ENCODE data around the gene TLE2.

TLE2 gene

DNA sequence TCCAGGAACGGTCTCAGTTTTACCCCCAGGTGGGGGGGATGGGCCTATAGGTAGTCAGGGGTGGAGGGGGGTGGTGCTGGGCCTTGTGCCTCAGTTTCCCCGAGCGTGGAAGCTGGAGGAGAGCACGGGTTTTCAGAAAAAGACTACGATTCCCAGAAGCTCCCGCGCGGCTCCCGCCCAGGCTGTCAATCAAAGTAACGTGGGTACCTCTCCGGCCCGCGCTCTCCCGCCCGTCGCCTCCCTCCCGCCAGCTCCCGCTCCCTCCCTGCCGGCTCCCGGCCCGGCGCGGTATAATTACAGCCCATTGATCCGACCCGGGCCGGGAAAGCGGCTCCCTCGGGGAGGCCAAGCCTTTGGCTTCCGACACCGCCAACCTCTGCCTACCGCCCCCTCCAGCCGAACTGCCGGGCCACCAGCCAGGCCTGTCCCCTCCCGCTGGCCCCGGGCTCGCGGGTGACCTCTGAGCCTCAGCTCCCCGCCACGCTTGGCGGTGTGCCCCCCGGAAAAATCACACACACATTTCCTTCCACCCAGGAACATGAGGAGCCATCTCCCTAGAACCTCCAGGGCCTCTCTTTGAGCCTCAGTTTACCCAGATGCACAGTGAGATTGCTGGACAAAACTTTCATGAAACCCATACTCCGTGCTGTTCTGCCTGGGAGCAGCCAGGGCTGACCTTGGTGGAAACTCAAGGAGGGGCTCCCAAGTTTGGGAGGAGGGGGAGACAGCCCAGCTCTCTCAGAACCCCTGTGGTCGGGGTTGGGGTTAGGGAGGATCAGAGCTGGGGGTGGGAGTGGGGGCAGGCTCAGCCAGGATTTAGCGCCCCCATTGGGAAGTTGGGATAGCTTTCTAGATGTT lies 7.3 kb upstream of the TLE2 start:
- peak; percentile 73 for DNase-seq

DNA sequence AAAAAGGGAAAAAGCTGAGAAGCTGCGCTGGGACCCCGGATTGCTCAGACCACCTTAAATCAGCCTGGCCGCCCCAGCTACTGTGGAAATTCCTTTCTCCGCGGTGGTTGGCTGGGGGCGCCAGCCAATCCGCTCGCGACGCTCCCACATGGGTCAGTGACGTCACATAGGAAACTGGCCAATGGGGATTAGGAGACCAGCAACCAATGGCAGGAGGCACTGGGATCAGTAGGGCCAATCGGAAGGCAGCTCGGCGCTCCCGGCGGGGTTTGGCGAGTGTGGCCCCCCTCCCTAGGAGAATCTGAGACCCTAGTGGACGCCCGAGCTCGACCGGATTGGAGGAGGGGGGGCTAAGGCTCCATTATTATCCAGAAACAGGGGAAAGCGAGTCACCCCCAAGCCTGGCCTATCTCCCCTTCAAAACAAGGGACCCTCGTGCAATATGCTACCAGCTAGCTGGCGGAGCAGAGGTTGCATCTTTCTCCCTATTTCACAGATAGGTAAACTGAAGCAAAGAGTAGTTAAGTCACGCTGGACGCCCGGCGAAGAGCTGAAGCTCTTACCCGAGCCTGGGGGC lies 6.5 kb upstream of the TLE2 start:
- peak; percentile 94 for DNase-seq

DNA sequence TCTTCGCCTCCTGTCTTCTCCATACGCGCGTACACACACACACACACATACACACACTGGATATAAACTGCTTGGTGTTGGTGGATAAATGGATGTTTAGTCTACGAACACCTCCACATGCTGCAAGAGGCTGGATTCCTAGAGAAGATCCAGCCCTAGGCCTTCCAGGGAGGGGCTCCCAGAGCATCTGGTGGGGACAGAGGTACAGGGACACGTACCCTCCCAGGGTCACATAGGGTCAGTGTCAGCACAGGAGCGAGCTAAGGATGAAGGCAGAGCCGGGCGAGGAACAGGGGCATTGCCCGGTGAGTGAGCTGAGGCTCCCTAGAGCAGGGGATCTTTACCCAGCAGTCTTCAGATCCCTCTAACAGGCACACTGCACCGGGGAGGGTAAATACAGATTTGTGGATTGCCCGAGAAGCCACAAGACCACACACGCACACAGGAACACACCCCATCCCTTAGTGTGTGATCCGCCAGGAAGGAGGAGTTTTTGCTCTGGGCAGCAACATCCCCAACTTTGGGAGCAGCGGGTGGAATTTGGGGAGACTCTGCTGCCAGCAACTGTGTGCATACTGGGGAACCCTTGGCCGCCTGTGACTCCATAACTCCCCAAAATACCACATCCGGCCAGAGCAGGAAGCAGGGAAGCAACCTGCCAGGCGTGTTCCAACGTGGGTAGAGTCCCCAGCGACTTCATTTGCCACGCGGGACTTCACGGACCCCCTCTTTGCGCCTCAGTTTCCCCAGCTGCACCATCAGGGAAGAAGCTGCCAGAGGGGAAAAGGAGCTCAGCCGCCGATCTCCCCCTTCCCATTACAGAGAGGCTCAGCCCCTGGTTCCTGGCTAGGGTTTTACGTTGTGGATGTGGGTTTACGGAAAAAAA lies 5.8 kb upstream of the TLE2 start:
- DNase-seq, result no peak

DNA sequence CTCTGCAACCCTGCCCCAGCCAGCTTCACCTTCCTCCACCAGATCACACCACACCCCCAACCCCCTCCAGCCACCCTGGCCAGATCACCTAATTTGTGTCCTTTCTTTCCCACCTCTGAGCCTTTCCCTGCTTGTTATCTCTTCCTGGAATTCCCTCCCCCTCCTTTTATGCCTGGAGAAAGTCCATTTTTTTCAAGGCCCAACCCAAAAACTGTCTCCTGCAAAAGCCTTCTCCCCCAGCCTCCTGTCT lies 5.3 kb upstream of the TLE2 start:
- DNase-seq, result no peak

DNA sequence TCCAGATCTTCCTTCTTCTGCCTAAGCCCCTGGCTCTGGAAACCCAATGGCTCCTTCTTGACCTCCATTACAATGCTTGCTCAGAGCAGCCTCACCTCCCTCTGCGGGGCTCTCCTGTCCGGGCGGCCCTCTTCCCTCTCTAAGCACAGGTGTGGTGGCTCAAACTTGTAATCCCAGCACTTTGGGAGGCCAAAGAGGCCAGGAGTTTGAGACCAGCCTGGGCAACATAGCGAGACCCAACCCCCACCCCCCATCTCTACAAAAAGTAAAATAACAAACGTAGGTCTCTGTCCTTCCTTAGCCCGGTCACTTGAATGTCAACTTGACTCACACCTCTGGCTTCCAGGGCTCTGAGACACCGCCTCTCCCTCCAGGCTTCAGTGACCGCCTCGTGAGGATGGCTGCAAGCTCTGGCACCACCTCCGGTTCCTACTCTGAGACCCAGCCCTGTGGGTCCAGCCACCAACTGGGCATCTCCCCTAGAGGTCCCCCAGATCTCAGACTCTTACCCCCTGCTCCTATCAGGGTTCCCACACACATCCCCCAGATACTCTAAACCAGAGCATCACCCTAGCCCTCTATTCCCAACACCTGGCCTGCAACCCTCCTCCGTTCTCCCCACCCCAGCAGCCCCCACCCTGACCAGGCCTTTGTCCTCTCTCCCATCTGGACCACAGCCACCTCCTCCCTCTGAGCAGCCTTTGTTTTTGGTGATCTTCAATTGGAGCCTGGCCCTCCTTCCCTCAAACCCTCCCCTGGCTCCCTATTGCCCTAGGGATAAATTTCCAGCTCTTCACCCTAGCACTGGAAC lies 4.7 kb upstream of the TLE2 start:
- DNase-seq, result no peak

DNA sequence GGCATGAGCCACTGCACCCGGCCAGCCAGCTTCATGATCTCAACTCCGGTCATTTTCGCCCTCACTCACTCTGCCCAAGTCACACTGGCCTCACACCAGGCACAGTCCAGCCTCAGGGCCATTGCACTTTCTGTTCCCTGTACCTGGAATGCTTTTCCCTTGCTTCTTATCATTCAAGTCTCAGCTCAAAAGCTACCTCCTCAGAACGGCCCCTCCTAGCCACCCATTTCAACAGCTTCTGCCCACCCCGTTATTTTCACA lies 2.5 kb upstream of the TLE2 start:
- no peak for DNase-seq

DNA sequence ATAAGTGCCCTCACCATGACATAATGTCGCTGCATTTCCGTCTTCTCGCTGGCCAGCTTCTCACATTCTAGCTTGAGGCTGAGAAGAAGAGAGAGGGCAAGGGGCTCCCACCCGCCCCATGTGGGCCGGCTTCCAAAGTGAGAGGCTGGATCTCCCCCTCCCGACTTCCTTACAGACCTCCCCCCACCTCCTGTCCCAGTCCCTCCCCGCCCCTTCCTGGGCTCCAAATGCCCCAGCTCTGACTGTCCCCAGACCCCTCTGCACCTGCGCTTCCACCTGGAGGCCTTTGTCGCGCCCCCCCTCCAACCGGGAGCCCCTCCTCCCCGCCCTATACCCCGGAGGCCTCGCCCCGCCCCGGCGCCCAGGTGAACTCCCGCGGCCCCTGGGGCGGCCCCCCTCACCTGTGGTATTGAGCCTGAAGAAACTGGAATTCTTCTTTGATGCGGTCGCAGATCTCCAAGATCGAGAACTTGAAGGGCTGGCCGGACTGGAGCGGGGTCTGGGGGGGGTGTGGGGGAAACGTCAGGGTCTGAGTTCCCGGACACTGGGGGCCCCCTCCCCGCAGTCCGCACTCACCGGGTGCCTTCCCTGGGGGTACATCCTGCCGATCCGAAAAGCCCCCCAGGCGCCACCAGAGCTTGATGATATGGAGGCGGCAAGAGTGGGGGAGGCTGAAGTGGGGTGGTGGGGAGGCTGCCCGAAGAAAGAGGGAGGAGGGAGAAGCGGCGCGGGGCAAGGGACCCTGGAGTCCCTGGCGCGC lies 595 bp downstream of the TLE2 start:
- no peak for DNase-seq

DNA sequence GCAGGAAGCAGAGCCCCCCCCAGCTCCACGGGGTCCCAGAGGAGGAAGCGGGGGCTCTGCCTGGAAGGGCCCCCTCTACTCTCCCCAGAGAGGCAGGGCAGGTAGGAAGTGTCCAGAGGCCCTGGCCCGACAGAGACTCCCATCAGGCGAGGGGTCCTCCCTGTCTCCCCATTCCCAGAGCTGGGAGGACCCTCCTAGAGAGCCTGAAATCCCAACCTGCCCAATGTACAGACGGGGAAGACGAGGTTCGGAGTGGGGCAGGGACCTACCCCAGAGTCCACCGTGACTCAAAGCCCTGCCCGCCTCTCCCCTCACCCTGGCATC lies 1.1 kb downstream of the TLE2 start:
- no peak for DNase-seq

DNA sequence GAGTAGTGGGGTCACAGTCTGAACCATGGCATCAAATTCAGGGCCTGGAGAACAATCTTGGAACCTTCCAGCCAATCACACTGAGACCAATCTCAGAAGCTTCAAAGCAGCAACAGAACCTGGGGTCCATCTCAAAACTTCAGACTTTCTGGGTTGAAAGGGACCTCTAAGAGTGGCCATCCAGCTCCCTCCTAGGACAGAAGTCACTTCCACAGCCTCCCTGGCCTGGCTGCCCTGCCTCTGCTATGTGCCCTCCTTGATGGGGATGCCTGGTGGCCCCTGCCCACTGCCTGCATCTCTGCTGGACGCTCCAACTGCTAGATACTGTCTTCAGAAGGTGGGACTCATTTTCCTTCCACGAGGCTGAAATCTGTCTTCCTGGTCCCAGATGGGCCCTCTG lies 1.8 kb downstream of the TLE2 start:
- DNase-seq, result no peak

DNA sequence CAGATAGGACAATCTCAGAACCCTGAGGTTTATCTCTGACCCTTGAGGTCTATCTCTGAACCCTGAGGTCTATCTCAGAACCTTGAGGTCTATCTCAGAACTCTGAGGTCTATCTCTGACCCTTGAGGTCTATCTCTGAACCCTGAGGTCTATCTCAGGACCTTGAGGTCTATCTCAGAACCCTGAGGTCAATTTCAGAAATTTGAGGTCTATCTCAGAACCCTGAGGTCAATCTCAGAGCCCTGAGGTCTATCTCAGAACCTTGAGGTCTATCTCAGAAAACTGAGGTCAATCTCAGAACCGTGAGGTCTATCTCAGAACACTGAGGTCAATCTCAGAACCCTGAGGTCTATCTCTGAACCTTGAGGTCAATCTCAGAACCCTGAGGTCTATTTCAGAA lies 2.3 kb downstream of the TLE2 start:
- DNase-seq, result no peak

DNA sequence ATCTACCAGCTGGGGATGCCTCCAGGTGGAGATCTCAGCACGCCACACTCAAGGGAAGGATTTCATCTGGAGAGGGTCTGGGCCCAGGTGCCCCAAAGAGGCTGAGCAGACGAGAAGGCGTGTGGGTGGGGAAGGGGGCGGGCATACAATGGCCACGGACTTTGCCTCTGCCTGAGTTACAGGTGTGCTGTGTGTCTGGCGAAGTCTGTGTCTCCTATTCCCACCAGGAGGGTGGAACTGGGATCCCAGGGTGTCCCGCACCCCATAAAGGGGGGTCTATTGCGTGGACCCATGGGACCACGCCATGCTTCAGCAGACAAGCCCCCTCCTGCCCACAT lies 3.6 kb downstream of the TLE2 start:
- DNase-seq, result no peak

DNA sequence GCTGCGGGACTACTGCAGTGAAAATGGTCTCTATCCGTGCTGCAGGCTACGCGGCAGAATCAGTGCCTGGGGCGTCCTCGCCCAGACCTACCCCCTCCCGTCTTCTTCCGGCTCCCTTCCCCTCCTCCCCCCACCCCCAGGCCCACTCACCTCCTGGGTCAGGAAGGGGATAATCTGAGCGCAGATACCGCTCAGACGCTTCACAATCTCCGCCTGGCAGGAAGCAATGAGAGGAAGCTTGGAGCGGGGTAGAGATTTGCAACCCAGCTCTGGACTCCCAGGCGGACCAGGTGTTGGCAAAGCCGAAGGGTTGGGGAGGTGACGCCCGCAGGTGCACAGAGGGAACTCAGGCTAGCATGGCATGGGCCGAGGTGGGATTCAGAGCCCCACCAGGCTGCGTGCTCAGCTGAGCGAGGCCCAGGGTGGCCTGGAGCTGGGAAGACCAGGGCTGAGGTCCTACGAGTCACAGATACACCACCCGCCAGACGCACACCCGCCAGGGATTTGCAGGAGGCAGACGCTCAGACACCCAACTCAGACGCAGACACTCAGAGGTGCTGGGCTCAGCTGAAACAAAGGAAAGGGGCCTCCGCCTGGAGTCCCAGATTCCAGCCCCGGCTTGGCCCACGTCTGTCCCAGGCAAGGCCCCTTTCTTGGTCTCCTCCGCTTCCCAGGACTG lies 4.1 kb downstream of the TLE2 start:
- no peak for DNase-seq

DNA sequence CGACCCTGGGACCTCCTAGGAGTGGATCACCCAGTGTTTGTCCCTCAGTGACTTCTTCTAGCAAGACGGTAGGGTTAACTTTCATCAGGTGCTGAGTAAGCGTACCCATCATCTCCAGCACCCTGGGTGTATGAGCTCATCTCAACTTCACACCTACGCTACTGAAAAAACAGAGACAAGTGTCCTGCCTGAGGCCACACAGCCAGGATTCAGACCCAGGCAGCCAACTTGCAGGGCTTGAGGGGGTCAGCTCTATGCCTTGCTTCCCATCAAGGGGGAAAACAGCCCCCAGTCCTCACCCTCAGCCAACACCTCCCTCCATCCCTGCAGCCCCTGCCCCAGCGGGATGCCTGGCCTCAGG lies 4.6 kb downstream of the TLE2 start:
- no peak for DNase-seq

DNA sequence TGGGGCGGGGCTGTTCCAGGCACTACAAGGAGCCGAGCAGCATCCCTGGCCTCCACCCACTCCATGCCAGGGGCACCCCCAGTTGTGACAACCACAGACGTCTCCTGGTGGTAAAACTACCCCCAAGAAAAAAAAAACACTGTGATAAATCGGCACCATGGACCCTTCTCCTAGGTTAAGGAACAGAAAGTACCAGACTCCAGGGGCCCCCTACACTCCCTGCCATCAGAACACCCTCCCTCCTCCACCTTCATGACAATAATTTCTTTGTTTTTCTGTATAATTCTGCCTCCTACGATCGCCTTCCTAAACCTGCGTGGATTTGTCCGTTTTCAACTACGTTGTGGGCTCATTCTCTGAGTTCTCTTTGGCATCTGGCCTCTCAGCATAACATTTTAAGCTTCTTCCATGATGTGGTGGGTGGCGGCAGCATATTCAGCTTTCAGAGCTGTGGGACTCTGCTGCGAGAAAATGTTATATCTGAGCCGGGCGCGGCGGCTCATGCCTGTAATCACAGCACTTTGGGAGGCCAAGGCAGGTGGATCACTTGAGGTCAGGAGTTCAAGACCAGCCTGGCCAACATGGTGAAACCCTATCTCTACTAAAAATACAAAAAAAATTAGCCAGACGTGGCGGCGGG lies 8.6 kb downstream of the TLE2 start:
- DNase-seq, result no peak

DNA sequence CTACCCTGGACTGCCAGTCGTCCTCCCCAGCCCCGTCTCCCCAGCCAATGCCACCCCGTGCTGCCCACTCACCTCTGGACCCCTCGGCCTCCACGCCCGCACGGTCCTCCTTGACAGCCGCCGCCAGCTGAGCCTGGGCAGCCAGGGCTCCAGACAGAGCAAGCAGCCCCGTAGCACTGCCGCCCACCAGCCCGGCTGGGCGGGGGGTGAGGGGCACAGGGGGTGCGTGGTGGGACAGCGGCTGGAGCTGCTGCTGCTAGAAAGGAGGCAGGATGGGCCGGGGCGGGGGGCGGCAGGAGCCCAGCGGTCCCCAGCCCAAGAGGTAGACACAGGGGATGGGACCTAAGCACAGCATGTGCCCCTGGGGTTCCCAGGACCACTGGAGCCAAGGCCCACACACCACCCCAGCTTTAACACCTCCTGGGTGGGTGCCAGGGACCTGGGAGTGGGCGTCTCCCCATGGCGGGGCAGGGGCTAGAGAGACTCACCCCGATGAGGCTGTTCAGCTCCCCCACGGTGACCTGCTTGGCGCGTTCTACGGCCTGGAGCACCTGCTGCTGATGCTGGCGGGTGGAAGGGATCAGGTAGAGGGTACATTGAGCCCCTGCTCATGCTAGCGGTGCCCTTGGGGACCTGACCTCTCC lies 9.7 kb downstream of the TLE2 start:
- DNase-seq, result no peak

DNA sequence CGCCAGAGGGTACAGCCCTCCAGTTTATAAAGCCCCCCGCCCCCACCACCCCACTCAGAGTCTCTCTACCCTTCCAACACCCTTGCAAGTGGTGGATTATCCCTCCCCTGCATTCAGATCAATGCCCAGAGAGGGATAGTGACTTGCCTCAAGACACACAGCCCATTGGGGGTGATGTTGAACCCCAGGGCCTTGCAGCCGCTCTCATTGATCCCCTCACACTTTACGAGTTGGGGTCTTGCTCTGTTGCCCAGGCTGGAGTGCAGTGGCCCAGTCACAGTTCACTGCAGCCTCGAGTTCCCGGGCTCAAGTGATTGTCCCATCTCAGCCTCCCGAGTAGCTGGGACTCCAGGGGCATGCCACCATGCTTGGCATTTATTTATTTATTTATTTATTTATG lies 11.2 kb downstream of the TLE2 start:
- no peak for DNase-seq

DNA sequence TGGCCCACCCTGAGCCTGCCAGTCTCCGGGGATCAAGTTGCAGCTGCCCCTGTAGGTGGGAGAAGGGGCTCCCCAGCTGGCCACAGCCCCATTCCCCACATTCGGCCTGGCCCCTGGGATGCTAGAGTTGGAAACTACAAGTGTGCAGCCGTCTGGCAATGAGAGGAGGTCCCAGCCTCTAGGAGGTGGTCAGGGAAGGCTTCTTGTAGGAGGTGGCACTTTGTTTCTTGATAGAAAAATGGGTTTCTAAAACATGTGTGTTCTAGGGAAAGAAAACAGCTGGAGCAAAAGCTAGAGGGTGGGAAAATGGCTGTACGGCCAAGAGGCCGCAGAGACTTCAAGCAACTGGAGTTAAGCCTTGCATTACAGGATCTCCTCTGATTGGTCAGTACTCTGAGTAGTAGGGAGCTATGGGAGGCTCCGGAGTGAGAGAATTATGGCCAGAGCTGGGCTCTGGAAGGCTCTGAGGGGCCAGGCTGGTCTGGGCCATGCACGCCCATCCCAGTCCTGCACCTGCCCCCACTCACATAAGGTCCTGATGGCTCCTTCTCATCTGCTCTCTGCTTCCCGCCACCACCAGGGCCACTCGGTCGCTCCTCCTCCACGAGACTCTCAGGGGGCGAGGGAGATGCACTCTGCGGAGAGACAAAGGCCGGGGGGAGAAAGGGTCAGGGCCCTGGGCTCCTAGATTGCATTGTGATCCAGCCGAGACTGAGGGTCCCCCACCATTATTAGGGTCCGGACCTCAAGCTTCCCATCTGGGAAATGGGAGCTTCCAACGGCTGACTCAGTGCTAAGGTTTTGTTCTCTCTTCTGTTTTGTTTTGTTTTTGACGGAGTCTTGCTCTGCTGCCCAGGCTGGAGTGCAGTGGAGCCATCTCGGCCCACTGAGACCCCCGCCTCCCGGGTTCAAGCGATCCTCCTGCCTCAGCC lies 13.7 kb downstream of the TLE2 start:
- no peak for DNase-seq

DNA sequence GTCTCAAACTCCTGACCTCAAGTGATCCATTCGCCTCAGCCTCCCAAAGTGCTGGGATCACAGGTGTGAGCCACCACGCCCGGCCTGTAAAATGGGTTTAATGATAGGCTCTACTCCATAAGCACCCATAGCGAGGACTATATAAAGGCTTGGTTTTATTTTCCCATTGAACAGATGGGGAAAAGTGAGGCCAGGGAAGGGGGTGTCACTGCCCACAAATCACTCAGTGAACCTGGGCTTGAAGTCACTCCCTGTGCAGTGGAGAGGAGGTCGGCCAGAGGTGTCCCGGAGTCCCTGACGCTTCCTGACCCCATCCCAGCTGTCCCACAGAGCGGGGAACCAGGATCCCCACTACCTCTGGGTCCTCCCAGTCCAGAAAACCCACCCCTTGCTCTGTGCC lies 14.9 kb downstream of the TLE2 start:
- no peak for DNase-seq

DNA sequence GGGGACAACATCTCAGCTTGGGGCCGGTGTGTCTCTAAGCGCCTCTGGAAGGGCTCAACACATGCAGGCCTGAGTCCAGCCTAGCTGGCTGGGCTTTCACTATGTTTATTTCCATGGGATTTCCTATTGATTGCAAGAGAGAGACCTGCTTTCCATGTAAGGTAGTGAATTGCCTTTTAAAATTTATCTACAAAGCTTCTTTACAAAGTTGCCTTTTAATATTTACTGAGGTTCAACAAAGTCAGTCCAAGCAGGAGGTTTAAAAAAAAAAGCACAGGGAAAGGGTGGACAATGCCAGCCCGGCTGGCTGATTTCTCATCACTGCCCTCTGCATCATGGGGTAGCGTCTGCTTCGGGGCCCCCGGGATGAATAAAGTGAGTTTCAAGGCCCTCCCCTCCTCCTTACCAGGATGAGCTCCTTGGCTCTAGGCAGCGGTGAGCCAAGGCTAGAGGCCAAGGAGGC lies 15.8 kb downstream of the TLE2 start:
- no peak for DNase-seq

DNA sequence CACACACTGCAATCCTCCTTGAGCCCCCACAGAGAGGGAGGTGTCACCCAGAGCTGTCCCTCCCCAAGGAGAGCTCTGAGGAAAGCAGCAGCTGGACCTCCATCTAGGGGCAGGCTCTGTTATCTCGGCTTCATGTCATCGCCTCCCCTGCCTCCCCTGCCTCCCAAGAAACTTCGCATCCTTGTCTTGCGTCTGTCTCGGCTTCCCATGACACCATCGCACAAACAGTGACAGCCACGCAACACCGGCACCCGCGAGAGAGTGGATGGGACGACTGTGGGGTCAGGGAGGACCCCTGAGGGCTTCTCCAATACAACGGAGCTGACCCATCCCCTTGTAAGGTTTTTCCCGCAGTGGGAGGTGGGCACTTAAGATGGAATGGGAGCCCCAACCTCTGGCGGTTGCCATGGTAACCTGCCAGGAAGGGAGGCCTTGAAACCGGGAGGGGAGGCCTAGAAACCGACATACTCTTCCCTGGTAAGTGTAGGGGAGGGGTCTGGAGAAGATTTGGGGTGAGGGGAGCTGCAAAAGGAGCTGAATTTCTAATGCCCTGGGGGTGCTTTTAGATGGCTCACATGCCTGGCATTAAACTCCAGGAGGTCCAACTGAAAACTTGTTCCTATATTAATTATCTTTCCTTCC lies 16.3 kb downstream of the TLE2 start:
- no peak for DNase-seq

Measured in amniotic stem cell (primary cell).